Kidney glomerular epithelial cell (primary cell): ENCODE results near the gene ZNF497.
"Not testable (repeated sequence)": the region's sequence is repeated elsewhere in the genome, so short reads cannot be mapped to it uniquely, and the experiment has no call there.

Source experiments
- DNase-seq: peaks from one replicate; lab custom pipeline; 2025; lab: John Stamatoyannopoulos, UW

ZNF497 gene

DNA sequence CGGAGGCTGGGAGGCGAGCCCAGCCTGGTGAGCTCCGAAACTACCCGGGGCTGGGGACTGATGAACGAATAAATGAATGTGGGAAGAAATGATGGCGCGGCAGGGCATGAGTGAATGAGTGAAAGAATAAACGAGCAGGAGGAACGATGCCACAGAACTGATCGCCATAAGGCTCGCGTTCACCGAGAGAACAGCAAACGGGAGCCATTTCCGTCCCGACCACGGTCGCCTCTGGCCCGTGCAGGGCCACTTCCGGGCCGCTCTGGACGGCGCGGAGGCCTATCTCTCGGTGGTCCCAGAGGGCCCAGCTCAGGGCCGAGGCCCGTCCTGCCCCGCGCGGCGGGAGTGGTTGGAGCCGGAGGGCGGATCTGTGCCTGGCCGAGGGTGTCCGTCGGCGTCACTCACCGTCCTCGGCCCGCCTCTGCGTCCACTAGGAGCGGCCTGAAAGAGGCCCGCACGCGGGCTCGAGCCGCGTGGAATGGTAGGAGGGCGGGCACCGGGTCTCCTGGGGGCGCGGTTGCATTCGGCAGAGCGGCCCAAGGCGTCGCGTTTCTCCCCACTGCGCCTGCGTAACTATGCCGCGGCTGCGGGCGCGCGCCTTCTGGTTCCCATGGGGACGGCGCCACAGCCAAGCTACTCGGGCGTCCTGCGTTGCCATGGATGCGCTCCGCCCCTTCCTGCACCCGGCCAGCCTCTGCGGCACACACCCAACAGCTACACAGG lies at the start of gene ZNF497:
Gene ZNF497, minus strand, starts transcription at position 480 of the 723 bp plus-strand sequence. CDS start 5,116 bp downstream, outside the sequence.
- peak; percentile 89 for DNase-seq

DNA sequence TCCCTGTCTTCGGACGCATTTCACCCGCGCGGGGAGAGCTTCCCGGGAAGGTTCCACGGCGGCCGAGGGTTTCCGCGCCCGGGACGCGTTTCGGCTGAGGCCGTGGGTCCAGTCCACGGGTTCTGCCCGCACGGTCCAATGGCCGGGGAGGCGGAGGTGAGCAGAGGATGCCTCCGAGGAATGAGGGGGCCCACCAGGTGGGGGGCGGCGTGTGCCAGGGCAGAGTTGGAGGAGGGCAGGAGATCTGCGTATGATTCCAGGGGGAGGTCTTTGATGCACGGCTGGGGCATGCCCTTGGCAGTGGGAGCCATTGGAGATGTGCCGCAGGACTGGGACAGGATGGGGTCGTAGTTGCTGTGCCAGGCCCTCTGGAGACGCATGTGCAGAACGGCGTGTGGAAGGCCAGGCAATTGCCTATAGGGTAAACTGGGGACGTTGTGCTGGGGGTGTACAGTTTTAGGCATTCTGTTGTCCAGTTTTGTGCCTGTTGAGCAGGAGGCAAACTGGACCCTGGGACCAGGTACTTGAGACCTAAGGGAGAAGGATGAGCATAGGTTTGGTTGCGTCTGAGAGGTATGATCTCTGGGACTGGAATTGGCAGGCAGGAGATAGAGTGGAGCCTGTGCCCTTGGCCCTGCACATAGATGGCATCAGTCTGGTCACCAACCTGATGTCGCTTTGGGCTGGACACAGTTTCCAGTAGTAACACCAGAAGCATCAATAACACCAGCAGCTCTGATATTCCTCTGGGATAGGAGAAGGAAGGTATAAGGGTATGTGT lies 46.6 kb upstream of the ZNF497 start:
- no peak for DNase-seq

DNA sequence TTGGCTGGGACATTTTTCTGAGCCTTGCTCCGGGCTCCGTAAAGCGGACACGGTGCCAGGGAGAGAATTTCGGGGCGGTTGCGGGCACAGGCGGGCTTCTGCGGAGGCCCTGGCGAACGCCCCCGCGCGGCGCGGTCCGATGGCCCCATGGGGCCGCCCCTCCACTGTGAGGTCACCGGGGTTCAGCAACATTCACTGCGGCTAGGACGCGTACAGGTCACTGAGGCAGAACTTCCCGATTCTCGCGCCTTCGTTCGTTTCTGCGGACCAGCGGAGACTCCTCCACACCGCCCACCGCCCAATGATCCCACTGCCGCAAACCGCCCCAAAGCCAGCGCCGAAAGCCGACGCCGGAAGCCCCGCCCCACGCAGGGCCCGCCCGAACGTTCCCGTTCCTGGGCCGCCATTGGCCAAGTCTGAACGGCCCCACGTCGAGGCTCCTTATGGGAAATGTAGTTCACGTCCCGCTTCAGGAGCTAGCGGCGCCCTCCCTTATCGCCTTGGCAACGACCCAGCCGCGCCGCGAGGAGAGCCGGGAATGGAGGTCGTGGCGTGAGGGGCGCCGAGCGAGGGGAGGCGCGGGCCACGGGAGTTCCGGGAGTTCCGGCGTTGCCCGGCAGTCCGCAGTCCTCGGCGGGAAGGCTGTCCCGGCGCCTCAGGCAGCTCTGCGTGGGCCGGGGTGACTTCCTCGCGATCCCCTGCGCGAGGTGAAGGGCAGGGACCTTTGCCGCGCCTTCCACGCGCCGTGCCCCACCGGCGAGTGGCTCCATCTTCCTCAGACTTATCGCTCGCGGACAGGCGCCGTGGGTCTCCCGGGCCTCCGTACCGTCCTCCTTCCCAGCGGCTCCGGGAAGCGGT lies 45.8 kb upstream of the ZNF497 start, which contains the start of gene ZNF584:
Gene ZNF584, plus strand, starts transcription at position 498 of the 858 bp plus-strand sequence. CDS start 499 bp downstream, outside the sequence.
- peak; percentile 82 for DNase-seq

DNA sequence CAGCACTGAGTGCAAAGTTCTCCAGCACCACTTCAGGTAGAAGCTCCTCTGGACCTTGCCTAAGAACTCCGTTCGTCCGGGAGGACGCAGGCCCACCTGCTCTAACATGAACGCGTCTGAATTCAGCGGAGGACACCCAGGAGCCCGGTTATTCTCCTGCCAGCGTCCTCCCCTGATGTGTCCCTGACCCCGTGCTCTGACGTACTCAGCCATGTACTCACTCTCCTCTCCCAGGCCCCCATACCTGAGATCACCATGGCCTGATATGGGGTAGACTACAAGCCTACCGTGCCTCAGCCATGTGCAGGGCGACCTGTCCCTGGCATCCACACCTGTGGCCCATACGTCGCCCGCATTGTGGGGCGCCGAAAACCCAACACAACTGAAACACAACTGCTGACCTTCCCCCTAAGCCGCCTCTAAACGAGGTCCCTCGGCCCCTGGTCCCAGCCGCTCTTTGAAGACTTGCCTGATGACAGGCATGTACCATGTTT lies 45.2 kb upstream of the ZNF497 start:
- no peak for DNase-seq

DNA sequence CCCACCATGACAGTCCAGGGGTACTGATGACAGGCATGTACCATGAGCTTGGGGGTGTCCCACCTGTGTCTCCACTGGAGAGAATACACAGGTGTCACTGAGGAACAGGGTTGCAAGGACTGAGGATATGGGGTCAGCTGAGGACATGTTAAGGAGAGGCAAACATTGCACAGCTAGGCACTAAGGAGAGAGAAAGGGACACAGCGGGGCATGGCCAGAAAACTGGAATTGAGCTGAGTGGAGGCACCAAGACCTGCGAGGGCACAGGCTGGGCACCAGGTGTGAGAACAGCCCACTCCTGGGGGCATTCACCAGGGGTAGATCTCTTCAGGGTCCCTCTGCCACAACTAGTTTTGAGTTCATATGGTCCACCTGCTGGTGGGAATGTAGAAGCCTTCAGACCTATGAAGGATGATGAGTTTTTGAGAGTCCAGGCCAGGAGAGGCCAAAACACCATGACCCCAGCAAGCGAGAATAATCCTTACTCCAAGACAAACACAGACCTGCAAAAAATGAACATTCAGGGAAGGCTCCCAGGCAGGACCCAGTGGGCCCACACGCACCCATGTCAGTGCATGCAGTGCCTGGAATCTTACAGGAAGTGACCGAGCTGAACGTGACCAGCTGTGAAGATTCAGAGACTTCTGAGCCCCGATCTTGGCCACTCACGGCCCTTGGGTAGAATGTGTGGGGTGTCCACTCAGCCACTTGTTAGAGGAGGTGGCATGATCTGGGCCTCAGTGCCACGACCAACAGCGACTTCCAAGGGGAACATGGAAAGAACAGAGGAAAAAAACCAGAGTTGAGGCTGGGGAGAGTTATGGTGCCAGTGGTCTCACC lies 44.5 kb upstream of the ZNF497 start:
- no peak for DNase-seq

DNA sequence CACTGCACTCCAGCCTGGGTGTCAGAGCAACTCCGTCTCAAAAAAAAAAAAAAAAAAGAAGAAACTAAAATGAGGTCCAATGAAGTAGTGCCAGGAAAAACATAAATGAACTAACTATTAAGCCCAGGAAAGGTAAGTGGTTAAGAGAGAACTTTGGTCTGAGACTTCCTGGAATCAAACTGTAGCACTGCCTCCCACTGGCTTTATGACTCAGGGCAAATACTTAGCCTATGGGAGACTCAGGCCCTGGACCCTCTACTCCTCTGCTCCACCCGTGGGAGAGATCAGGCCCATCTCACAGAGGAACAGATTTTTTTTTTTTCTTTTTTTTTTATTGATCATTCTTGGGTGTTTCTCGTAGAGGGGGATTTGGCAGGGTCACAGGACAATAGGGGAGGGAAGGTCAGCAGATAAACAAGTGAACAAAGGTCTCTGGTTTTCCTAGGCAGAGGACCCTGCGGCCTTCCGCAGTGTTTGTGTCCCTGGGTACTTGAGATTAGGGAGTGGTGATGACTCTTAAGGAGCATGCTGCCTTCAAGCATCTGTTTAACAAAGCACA lies 41.4 kb upstream of the ZNF497 start:
- not testable (repeated sequence) for DNase-seq

DNA sequence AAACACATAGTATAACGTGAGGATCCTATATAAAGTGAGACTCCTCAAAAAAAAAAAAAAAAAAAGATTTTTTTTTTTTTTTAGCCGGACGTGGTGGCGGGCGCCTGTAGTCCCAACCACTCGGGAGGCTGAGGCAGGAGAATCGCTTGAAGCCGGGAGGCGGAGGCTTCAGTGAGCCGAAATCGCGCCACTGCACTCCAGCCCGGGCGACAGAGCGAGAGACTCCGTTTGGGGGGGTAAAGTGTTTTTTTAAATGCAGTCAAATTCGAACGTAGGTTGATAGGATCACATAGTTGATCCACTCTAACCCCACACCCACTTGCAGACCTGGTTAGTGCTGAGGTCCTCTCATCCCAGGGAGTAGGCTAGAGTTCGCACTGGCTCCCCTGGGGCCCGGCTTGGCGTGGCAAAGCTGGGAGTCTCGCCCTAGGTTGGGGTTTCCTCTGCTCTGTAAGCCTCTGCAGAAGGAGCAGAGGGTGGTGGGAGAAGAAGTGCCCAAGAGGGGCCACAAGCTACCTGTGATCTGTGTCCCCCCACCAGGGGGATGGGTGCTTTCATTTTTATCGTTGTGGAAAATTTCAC lies 39.4 kb upstream of the ZNF497 start:
- no peak for DNase-seq

DNA sequence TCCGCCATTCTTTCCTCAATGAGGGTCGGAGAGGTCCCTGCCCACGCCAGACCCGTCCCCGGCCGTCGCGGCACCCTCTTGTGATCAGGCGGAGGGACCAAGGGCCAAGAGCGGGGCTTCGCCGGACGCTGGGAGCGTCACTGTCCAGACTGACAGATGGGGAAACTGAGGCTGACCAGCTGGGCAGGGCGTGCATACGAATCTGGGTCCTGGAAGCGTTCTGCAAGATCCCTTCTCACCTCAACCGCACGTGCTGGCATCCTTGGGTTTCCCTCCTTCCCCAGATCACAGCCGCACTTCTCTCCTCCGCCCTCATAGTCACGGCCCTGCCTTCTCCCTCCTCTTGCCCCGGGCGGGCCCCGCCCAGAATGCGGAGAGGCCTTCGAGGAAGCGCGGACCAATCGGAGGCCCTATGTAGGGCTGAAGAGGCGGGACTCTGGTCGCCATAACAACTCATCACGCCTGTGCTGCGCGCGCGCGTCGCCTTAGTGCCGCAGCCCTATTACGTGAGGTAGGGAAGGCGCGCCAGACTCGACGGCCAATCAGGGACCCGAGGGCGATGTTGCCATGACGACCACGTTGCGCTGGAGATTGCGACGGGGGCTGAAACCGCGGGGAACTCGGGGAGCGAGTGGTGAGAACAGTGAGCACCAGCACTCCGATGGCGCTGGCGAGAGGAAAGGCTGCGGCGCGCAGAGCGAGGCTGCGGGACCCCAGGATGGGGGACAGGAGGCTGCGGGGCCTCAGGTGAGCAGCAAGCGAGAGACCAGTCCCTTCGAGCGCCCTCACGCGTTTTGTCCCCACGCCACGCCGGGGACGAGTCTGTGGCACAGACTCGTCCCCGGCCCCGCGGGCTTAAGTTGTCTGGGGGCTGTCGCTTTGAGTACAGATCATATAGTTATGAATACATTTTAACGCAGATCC lies 38.6 kb upstream of the ZNF497 start:
- peak; percentile 90 for DNase-seq

DNA sequence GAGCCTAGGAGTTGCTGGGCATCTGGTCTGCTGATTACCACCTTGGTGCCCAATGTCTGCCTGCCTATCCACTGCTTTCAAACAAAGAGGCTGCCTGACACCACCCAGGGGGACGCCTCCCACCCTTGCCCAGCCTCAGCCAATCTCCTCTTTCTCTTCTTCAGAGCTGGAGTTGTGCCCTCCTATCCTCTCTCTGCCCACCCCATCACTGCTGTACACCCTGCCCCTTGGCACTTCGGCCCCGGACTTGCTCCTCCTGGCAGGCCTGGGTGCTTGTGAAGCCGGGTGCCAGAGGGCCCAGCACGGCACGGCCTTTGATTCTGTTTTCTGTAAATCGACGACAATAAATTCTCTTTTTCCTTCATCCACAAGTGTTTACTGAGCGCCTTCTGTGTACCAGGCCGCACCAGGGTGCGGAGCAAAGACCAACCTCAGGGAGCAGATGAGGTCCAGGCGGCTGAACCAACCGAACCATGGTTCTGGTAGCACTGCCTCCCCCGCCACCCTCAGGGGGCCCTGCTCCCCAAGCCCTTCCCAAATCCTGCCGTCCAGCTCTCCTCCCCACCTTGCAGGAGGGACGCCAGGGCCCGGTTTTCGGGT lies 37.9 kb upstream of the ZNF497 start:
- no peak for DNase-seq

DNA sequence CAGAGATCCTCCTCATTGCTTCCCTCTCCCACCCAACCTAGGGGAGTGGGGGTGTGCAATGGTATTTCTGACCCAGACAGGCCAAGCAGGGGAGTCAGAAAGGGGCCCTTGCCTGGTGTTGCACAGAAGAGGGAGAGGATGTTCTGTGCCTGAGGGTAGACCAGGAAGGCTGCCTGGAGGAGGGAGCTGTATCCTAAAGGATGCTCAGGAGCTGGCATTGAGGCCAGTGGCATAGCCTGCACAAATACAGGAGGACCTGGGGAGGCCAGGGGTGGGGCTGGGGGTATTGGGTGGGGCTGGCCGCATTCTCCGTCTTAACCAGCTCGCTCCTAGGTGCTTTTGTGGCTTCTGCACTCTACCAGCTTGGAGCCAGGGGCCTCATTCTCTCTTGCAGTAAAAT lies 37.4 kb upstream of the ZNF497 start:
- DNase-seq = no peak

DNA sequence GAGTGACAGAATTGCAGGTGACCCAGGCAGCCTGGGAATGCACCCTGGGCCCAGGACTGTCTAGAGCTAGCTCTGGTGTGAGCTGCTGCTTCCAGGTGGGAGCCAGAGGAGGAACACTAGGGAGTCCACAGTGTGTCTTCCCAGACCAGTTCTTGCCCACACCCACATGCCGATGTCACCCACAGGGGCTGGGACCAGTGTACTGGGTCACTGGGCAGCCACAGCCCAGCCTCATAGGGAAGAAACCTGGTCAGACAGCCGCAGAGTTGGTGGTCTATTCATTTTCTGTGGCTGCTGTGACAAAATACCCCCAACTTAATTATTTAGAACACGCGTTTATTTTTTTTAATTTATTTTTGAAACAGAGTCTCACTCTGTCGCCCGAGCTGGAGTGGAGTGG lies 36.0 kb upstream of the ZNF497 start:
- no peak for DNase-seq

DNA sequence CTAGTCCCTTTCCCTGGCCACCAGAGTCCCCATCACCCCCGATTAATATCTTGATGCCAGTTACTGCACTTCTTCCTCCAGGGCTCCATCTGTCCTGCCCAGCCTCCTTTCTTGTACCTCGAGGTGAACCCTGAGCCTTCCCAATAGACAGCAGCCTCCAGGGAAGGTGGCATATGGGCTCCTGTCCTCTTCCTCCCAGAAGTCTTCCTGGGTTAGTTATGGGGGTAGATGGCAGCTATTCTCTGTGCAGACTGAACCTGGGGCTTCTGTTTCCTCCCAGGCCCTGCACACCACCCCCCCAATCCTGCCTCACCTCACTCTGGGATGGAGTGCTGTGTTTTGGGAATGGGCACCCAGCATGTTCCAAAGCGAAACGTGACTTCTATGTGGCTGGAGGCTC lies 35.5 kb upstream of the ZNF497 start:
- DNase-seq = no peak

DNA sequence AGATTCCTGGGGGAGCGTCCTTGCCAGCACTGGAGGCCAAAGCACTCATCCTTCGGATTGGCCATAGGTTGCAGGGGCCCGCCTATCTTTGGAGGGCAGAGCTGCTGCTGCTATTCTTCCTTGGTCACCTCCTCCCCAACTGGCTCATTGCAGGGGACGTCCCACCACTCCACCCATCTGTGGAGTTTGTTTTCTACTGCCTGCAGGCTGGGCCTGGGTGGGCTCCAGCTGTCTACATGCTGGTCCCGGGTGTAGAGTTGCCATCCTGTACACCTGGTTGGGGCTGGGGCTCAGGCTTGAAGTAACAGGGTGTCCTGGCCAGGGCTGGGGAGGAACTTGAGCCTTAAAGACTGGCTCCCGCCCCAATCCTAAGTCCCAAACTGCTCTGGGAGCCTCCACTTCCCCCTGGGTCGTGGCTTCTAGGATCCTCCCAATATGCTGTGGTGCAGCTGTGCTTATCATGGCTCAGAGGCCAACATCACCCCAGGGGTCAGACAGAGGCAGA lies 35.0 kb upstream of the ZNF497 start:
- DNase-seq = no peak

DNA sequence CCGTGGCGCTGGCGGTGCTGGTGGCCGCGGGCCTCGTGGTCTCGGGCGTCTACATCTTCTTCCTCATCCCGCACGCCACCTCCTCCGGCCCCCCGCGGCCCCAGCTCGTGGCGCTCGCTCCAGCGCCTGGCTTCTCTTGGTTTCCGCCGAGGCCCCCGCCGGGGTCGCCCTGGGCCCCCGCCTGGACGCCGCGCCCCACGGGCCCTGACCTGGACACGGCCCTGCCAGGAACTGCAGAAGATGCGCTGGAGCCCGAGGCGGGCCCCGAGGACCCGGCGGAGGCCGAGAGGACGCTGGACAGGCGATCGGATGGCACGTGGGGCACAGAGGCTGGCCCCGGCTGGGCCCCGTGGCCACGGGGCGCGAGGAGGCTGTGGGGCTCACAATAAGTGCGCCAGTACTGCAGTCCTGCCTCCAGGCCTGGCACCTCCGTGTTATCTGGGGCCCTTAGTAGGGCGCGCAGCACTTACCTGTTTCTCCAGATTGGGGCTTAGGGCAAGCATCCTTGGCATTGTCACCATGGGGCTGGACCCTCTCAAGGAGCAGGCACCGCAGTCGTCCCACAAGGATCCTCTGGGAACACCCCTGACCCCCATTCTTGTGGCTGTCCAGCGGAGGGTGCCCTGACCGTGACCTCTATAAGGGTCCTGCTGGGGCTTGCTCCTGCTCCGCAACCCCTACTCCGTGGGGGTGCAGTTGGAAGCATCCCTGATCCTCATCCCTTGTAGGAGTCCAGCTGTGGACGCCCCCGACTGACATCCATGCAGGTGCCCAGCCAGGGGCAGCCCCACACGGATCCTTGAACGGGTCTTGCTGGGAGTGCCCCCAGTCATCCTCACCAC lies 34.4 kb upstream of the ZNF497 start:
- DNase-seq = no peak

DNA sequence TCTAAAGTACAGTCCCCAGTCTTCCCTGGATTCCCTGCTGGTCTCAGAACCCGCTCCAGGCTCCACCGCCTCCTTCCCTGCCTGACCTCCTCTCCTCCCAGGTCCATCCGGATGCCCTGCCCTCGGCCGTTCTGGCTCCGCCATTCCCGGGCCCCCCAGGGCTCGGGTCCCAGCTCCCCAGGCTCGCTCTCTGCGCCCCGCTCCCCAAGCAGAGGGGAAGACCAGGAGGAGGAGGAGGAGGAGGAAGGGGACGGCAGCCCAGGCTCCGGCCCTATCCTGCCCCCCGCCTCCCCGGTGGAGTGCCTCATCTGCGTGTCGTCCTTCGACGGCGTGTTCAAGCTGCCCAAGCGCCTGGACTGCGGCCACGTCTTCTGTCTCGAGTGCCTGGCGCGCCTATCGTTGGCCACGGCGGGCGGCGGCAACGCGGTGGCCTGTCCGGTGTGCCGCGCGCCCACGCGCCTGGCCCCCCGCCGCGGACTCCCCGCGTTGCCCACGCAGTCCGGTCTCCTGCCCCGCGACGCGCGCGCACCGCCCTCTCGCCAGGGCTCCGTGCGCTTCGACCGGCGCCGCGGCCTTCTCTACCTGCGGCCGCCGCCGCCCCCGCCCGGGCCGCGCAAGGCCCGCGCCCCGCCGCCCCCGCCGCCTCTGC lies 33.6 kb upstream of the ZNF497 start:
- no peak for DNase-seq

DNA sequence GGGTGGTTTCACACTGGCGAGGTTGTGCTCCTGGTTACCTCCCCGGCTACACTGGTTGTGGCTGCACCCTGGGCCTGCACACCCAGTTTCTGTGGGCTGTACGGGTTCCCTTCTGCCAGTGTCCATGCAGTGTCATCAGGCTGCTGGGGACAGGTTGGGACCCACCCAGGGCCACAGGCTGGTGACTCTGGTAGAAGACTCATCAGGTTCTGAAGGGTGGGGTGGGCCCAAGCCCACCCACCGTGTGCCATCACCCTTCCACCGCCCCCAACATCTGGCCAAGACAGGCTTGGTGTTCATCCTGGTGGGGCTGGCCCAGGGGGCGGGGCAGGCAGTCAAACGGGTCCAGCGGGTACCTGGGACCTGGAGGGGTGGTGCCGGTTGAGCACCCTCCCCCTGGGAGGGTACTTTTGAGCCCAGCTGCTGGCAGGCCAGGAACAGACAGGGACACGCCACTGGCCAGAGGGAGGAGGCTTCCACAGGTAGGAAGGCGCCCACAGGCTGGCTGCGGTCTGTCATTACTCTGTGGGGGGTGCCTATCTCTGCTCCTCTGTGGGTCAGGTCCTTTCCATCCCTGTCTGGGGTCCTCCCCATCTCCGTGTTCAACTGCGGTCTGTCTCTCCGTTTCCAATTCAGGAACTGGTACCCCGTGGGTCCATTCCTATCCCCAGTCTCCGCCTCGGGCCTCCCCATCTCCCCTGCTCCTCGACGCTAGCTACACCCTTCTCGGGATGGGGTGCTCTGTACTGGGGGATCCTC lies 32.8 kb upstream of the ZNF497 start, which contains the start of gene RNF225:
Gene RNF225, plus strand, starts transcription at position 437 of the 759 bp plus-strand sequence. CDS start 434 bp downstream, outside the sequence.
- no peak for DNase-seq
